Upper lobe of right lung (tissue), 1 donor: ENCODE results near the gene MAP7D2. TPM values are rescaled to one million over a fixed set of nuclear protein-coding genes. Genes with fewer than 3 reads are reported as not detected.
A peak's percentile ranks its signal among the peaks of the same experiment; 100 is the strongest.
"Not testable (repeated sequence)": the region's sequence is repeated elsewhere in the genome, so short reads cannot be mapped to it uniquely, and the experiment has no call there.

Experiments used
- ATAC-seq: fragments of 200-7000 bp; cut with Tn5 transposase; one replicate; pipeline ENCODE4 v1.9.1; 2020; ENCODE audit warnings: mild to moderate bottlenecking, moderate library complexity
- DNase-seq: peaks from one replicate; pipeline ENCODE4 v3.0.0-alpha.2; 2020
- H3K27ac ChIP-seq: fragments of 200-600 bp; one replicate; pipeline ENCODE4 v1.8.0; 2022
- H3K27me3 ChIP-seq: fragments of 200-600 bp; one replicate; pipeline ENCODE4 v1.8.0; 2022; ENCODE audit warnings: mild to moderate bottlenecking
- H3K36me3 ChIP-seq: fragments of 200-600 bp; one replicate; pipeline ENCODE4 v1.8.0; 2022
- H3K4me1 ChIP-seq: fragments of 200-600 bp; one replicate; pipeline ENCODE4 v1.8.0; 2022
- H3K4me3 ChIP-seq: fragments of 200-600 bp; one replicate; pipeline ENCODE4 v1.8.0; 2022; ENCODE audit warnings: mild to moderate bottlenecking
- H3K9me3 ChIP-seq: fragments of 200-600 bp; one replicate; pipeline ENCODE4 v1.8.0; 2022
- intact Hi-C: fragments of 100-400 bp; cut with DNase I; formaldehyde crosslinking; loops from one replicate; pipeline ENCODE4 v1.11.0; 2022
- long read RNA-seq: library from polyadenylated mRNA; unstranded; transcript quantifications from one replicate; pipeline ENCODE4 v2.0.0, GENCODE V29; 2021
- total RNA-seq: library from RNA; stranded (reverse); fragmentation: NEBNext Ultra II Directional; extraction: Animal tissue kit (Norgen Biotek cat#: 25700); gene quantifications from one replicate; pipeline ENCODE4 v1.2.1, GENCODE V29; 2021
- TF ChIP-seq, protein P1 (sequence below): fragments of 200-600 bp; IDR thresholded peaks from one replicate; pipeline ENCODE4 v1.8.0; 2022; ENCODE audit warnings: antibody characterized with exemption
- donor health status: DM: no; HTN: yes; CAD: no; lungs with severe emphysema.

MAP7D2 gene
- 0.26 TPM for total RNA-seq
- long read RNA-seq = 0 reads

DNA sequence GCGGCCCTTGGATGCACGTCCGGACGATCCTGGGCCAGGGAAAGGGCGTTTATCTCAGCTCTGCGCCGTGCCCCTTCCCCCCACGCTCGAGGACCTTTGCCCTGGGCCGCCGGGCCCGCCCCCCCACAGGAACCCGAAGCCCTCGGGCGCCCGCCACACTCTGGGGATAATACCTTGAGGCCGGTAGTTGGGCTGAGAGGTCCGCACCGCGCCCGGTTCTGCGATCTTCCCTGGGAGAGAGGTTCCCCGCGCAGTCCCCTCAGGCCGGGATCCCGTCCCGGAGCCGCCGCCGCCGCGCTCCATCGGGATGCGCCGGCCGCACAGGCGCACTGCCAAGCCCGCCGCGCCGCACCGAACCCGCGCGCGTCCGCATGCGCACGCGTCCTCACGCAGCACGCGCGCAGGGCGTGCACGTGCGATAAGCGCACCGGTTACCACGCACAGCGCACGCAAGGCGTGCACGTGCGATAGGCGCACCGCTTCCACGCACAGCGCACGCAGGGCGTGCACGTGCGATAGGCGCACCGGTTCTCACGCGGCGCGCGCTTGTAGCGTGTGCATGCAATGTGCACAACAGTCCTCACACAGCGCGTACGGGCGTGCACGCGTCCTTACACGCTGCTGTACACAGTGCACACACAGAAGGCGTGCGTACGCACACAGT lies at the start of gene MAP7D2:
Gene MAP7D2 (minus strand): TSS at position 331 of the 664 bp plus-strand sequence. CDS start 28 bp downstream, at position 303.
- Histone ChIP-seq H3K27ac (no peak within 1 kb of the TSS), H3K9me3 (no peaks in the 10 kb centered on the region), H3K27me3 (peaks cover 16% of the 10 kb centered on the region), H3K4me1 (no peaks in the 10 kb centered on the region), H3K4me3 (peak within 1 kb of the TSS; percentile 16), H3K36me3 (no peaks in the 10 kb centered on the region)
- TF ChIP-seq, protein P1, sequence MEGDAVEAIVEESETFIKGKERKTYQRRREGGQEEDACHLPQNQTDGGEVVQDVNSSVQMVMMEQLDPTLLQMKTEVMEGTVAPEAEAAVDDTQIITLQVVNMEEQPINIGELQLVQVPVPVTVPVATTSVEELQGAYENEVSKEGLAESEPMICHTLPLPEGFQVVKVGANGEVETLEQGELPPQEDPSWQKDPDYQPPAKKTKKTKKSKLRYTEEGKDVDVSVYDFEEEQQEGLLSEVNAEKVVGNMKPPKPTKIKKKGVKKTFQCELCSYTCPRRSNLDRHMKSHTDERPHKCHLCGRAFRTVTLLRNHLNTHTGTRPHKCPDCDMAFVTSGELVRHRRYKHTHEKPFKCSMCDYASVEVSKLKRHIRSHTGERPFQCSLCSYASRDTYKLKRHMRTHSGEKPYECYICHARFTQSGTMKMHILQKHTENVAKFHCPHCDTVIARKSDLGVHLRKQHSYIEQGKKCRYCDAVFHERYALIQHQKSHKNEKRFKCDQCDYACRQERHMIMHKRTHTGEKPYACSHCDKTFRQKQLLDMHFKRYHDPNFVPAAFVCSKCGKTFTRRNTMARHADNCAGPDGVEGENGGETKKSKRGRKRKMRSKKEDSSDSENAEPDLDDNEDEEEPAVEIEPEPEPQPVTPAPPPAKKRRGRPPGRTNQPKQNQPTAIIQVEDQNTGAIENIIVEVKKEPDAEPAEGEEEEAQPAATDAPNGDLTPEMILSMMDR = no peak
- intact Hi-C loops = no loop called here
- ATAC-seq (no peak), DNase-seq (no peak)

DNA sequence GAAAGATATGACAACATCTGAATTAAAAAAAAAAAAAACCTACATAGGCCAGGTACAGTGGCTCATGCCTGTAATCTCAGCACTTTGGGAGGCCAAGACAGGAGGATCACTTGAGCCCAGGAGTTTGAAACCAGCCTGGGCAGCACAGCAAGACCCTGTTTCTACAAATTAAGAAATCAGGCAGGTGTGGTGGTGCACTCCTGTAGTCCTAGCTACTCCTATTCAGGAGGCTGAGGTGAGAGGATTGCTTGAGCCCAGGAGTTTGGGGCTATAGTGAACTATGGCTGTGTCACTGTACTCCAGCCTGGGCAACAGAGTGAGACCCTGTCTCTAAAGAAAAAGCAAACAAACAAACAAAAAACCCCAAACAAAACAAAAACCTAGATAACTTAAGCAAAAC lies 45.8 kb upstream of the MAP7D2 start:
- DNase-seq, intact Hi-C loops, H3K4me1 ChIP-seq, H3K27ac ChIP-seq, H3K9me3 ChIP-seq, H3K4me3 ChIP-seq, H3K27me3 ChIP-seq, ATAC-seq: not testable (repeated sequence)
- H3K36me3 ChIP-seq = peaks cover 32% of the 10 kb centered on the region

DNA sequence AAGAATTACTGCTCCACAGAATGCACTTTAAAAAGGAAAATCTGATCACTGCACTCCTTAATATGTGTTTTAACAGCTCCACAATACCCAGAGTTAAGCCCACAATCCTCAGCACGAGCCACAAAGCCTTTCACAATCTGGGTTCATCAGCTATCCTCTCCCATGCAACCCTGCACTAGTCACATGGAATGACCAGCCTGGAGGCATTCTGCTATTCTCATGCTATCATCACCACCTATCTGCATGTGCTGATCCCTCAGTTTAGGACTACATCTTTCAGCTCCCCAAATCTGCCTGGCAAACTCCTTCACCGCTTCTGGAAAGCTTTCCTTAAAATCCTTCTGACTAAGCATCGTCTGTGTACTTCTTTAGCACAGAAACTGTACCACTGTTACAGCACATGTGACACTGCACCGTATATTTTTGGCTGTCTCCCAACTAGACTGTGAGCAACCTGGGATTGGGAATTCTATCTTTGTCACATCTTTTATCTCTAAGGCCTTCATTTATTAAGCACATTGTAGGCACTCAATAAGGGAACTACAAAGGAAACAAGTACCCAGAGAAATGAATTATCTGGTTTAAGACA lies 43.2 kb upstream of the MAP7D2 start:
- TF ChIP-seq, protein P1 = no peak

DNA sequence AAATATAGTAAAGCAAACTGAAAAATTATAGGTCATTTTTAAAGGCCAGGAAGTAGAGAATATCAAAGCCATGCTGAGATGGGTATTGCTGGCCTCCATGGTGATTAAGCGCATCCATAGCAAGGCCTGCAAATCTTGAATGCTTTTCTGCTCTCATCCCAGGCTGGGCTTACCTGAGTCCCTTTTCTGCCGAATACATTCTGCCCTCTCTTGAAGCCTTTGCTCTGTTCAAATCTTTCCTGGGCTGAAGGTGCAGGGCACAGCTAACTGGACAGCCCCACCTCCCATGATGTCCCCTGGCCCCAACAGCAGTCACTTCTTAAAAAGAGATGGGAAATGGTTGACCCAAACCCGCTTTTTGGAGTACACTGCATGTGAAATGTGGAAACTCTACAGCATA lies 35.0 kb upstream of the MAP7D2 start:
- Histone ChIP-seq H3K9me3 (no peaks in the 10 kb centered on the region), H3K36me3 (peaks cover 43% of the 10 kb centered on the region), H3K4me1 (no peaks in the 10 kb centered on the region), H3K27ac (no peak overlapping the region), H3K4me3 (no peak overlapping the region), H3K27me3 (no peaks in the 10 kb centered on the region)
- DNase-seq = no peak
- TF ChIP-seq, protein P1 = no peak
- intact Hi-C loops = no loop called here
- no peak for ATAC-seq

More for the DNA sequence above, 43.2 kb upstream of the MAP7D2 start:
- intact Hi-C loops = no loop called here
- no peaks in the 10 kb centered on the region for H3K9me3 ChIP-seq
- H3K4me3 ChIP-seq = no peak overlapping the region
- ATAC-seq = no peak
- H3K27me3 ChIP-seq = no peaks in the 10 kb centered on the region
- H3K4me1 ChIP-seq = no peaks in the 10 kb centered on the region
- no peak overlapping the region for H3K27ac ChIP-seq
- DNase-seq = no peak
- H3K36me3 ChIP-seq = peaks cover 50% of the 10 kb centered on the region

DNA sequence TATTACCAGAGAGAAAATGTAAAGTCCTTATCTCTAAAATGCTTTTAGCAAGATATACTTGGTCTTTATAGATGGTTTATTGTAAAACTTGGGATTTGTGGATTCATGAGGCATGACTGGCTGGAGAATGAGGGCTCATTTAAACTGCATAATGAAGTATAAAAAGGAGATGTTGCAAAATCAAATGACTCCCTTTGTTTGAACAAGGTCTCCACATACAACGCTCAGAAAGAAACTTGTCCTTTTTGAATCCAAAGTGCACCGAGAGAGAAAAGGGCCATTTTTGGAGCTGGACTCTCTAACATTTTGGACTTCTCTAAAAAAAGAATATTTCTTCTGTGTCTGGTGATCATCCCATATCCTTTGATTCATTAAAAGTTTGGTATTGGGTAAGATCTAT lies 32.6 kb upstream of the MAP7D2 start:
- no peak for ATAC-seq
- DNase-seq = no peak
- TF ChIP-seq, protein P1 = no peak
- Histone ChIP-seq H3K27ac (no peak overlapping the region), H3K4me1 (no peaks in the 10 kb centered on the region), H3K4me3 (no peak overlapping the region), H3K36me3 (peaks cover 20% of the 10 kb centered on the region), H3K9me3 (no peaks in the 10 kb centered on the region), H3K27me3 (no peaks in the 10 kb centered on the region)
- intact Hi-C loops = no loop called here

GRCh38 chrX:20147561-20147960 lies 30.9 kb upstream of the MAP7D2 start:
- DNase-seq (no peak), ATAC-seq (no peak)
- intact Hi-C loops = no loop called here
- no peaks in the 10 kb centered on the region for H3K4me1 ChIP-seq
- H3K4me3 ChIP-seq = no peak overlapping the region
- TF ChIP-seq, protein P1 = no peak
- peaks cover 9% of the 10 kb centered on the region for H3K36me3 ChIP-seq
- no peaks in the 10 kb centered on the region for H3K27me3 ChIP-seq
- H3K9me3 ChIP-seq = no peaks in the 10 kb centered on the region
- no peak overlapping the region for H3K27ac ChIP-seq
